Omental fat pad (tissue), 4 donors: ENCODE results near the gene RPS10. TPM values are rescaled to one million over a fixed set of nuclear protein-coding genes. Genes with fewer than 3 reads are reported as not detected.

Experiments
- ATAC-seq: fragments of 150-250 bp; one replicate; pipeline ENCODE4 v1.9.1; 2016; ENCODE audit warnings: mild to moderate bottlenecking, moderate library complexity; ENCODE audit not compliant: low FRiP score
- DNase-seq: peaks from one replicate; pipeline ENCODE4 v3.0.0-alpha.2; 2019; ENCODE audit warnings: low spot score
- CTCF ChIP-seq, 3 donors: fragments of 450-650 bp; IDR thresholded peaks; one replicate each; pipeline ENCODE4 v1.5.1; 2016 to 2017; ENCODE audit warnings: antibody characterized with exemption in 3 of 3, mild to moderate bottlenecking in 3 of 3, moderate library complexity in 2 of 3
- total RNA-seq, 4 donors: library from RNA; depleted of rRNA; stranded (reverse); fragments of >200 nt; gene quantifications; one replicate each; pipeline ENCODE4 v1.1.0, GENCODE V29; 2016

RPS10 gene
- total RNA-seq, 4 donors from 2014 or later, result 1,698 to 2,828 (median 2,343) TPM

- ATAC-seq (no peak), DNase-seq (no peak)
These were observed 31.9 kb downstream of the RPS10 start for GRCh38 chr6:34393966-34394305.

GRCh38 chr6:34393191-34393965, 32.5 kb downstream of the RPS10 start:
- no peak for TF ChIP-seq CTCF (IDR thresholded peaks at IDR 0.05)
- ATAC-seq, result no peak
- no peak for DNase-seq

More at GRCh38 chr6:34393966-34394305, 31.9 kb downstream of the RPS10 start:
- TF ChIP-seq CTCF (IDR thresholded peaks at IDR 0.05), result no peak

- peak in 2 of 3 donors; percentile 26 to 85 for TF ChIP-seq CTCF (IDR thresholded peaks at IDR 0.05)
- ATAC-seq (peak; percentile 96), DNase-seq (peak; percentile 58)
These were observed 33.2 kb downstream of the RPS10 start, which contains the start of gene NUDT3 for GRCh38 chr6:34392497-34393190. NUDT3 (minus strand) TSS chr6:34392669; CDS start chr6:34392362, 307 bp downstream.

GRCh38 chr6:34391786-34392496, 33.9 kb downstream of the RPS10 start:
- DNase-seq (peak; percentile 27), ATAC-seq (peak; percentile 55)
- no peak for TF ChIP-seq CTCF (IDR thresholded peaks at IDR 0.05)

DNA sequence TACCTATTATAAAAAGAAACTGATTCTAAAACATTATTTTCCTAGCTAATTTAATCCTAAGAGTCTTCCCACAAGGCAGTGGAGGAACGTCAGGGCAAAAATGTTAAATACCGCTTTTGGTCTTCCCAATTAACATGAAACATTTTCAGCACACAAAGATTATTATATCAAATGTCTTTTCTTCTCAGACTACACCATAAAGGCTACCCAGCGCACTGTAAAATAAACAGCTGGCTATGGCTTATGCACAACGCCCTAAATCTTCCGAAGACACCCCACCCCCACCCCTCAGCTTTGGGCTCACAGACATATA, 34.4 kb downstream of the RPS10 start:
- no peak for TF ChIP-seq CTCF (IDR thresholded peaks at IDR 0.05)
- ATAC-seq (no peak), DNase-seq (no peak)

DNA sequence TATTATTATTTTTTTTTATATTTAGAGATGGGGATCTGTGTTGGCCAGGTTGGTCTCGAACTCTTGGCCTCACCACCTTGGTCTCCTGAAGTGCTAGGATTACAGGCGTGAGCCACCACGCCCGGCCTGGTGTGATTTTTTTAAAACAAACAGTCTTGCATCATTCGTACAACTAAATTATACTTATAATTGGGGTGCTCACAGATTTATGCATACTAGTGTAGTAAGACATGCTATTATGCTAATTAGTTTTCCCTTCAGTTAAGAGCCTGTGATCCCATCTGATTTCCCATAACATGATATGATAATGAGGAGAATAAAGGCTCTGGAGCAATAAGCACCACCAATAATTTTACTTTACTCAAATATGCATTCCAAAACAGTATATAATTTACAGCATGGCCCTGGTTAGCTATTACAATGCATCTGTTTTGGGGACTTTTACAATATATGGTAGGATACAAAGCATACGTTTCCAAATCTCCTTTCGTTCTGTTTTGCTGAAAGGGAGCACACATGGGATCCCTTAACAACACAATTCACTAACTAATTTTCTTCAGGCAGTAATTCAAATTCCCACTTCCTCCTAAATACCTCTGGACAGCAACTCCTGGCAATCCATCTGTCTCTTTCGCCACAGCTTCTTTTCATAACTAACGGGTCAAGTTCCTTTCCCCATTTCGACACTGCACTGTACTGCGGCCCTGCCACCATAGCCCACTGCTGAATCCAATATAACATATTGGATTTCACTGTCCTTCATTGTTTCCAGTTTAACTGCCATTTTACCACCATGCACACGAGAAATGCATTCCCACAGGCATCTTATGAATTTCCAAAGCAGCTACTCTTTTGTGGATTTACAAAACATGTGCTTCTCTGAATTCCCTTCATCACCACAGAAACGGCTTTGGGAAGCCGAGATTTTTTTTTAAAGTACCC, 35.1 kb downstream of the RPS10 start:
- ATAC-seq (no peak), DNase-seq (no peak)
- TF ChIP-seq CTCF (IDR thresholded peaks at IDR 0.05), result no peak
